Measurements from ENCODE around the gene MTG2. TPM values are rescaled to one million over a fixed set of nuclear protein-coding genes. Genes with fewer than 3 reads are reported as not detected.

The MTG2 gene
- total RNA-seq, 1 experiment from 2014 or later = 110 TPM

- intact Hi-C loops (cut with micrococcal nuclease; ENCODE audit: unreplicated experiment) = no loop called here
- Mint-ChIP-seq H3K27ac (ENCODE audit: unreplicated experiment) (no peak overlapping the region), H3K4me1 (ENCODE audit: low read depth, unreplicated experiment) (no peaks in the 10 kb centered on the region), H3K4me3 (ENCODE audit: unreplicated experiment) (no peak overlapping the region), H3K9me3 (ENCODE audit: unreplicated experiment) (no peaks in the 10 kb centered on the region), H3K36me3 (ENCODE audit: insufficient read depth, unreplicated experiment) (peaks cover 79% of the 10 kb centered on the region), H3K27me3 (ENCODE audit: insufficient read depth, unreplicated experiment) (no peaks in the 10 kb centered on the region)
- Histone ChIP-seq H3K4me1 (no peaks in the 10 kb centered on the region), H3K36me3 (ENCODE audit: control insufficient read depth, insufficient read depth, low read length) (peaks cover 6% of the 10 kb centered on the region), H3K27me3 (replicated peaks; ENCODE audit: control insufficient read depth, insufficient read depth, low read length) (no peaks in the 10 kb centered on the region), H3K9me3 (no peaks in the 10 kb centered on the region), H3K4me3 (ENCODE audit: low read depth, low read length) (no peak overlapping the region)
- POLR2A ChIA-PET = no interaction called here
- TF ChIP-seq CTCF (IDR thresholded peaks at IDR 0.05; ENCODE audit: insufficient read depth in 1 of 2, low read depth in 1 of 2, low read length in 1 of 2, severe bottlenecking in 1 of 2, unreplicated experiment in 1 of 2) = no peak
- BruUV-seq (replicated peaks) = no TSS peak
- CTCF ChIA-PET = no interaction called here
- no peak for DNase-seq
Observed at GRCh38 chr20:62202083-62202395, 19.2 kb downstream of the MTG2 start.

GRCh38 chr20:62202676-62203377, 20.0 kb downstream of the MTG2 start:
- no peak for DNase-seq
- no peaks in the 10 kb centered on the region for H3K4me1 ChIP-seq
- CTCF ChIA-PET = no interaction called here
- peaks cover 71% of the 10 kb centered on the region for H3K36me3 Mint-ChIP-seq (ENCODE audit: insufficient read depth, unreplicated experiment)
- no peak overlapping the region for H3K27ac Mint-ChIP-seq (ENCODE audit: unreplicated experiment)
- TF ChIP-seq CTCF (IDR thresholded peaks at IDR 0.05; ENCODE audit: insufficient read depth in 1 of 2, low read depth in 1 of 2, low read length in 1 of 2, severe bottlenecking in 1 of 2, unreplicated experiment in 1 of 2) = no peak
- intact Hi-C loops (cut with micrococcal nuclease; ENCODE audit: unreplicated experiment) = no loop called here
- H3K36me3 ChIP-seq (ENCODE audit: control insufficient read depth, insufficient read depth, low read length) = peaks cover 4% of the 10 kb centered on the region; the same call in 1 of the 2 replicates
- no peaks in the 10 kb centered on the region for H3K4me1 Mint-ChIP-seq (ENCODE audit: low read depth, unreplicated experiment)
- BruUV-seq (replicated peaks) = TSS peak; percentile 53
- POLR2A ChIA-PET = no interaction called here
- no peaks in the 10 kb centered on the region for H3K27me3 ChIP-seq (replicated peaks; ENCODE audit: control insufficient read depth, insufficient read depth, low read length)
- no peaks in the 10 kb centered on the region for H3K27me3 Mint-ChIP-seq (ENCODE audit: insufficient read depth, unreplicated experiment)
- no peaks in the 10 kb centered on the region for H3K9me3 Mint-ChIP-seq (ENCODE audit: unreplicated experiment)
- no peaks in the 10 kb centered on the region for H3K9me3 ChIP-seq
- H3K4me3 ChIP-seq (ENCODE audit: low read depth, low read length) = no peak overlapping the region
- no peak overlapping the region for H3K4me3 Mint-ChIP-seq (ENCODE audit: unreplicated experiment)

- Histone ChIP-seq H3K4me1 (no peaks in the 10 kb centered on the region), H3K4me3 (ENCODE audit: low read depth, low read length) (no peak overlapping the region), H3K36me3 (ENCODE audit: control insufficient read depth, insufficient read depth, low read length) (peaks cover 3% of the 10 kb centered on the region; the same call in 1 of the 2 replicates), H3K9me3 (no peaks in the 10 kb centered on the region), H3K27me3 (replicated peaks; ENCODE audit: control insufficient read depth, insufficient read depth, low read length) (no peaks in the 10 kb centered on the region)
- peaks cover 64% of the 10 kb centered on the region for H3K36me3 Mint-ChIP-seq (ENCODE audit: insufficient read depth, unreplicated experiment)
- no peak for TF ChIP-seq CTCF (IDR thresholded peaks at IDR 0.05; ENCODE audit: insufficient read depth in 1 of 2, low read depth in 1 of 2, low read length in 1 of 2, severe bottlenecking in 1 of 2, unreplicated experiment in 1 of 2)
- H3K4me1 Mint-ChIP-seq (ENCODE audit: low read depth, unreplicated experiment) = no peaks in the 10 kb centered on the region
- intact Hi-C loops (cut with micrococcal nuclease; ENCODE audit: unreplicated experiment) = no loop called here
- H3K4me3 Mint-ChIP-seq (ENCODE audit: unreplicated experiment) = no peak overlapping the region
- H3K27ac Mint-ChIP-seq (ENCODE audit: unreplicated experiment) = no peak overlapping the region
- POLR2A ChIA-PET = no interaction called here
- CTCF ChIA-PET = no interaction called here
- H3K27me3 Mint-ChIP-seq (ENCODE audit: insufficient read depth, unreplicated experiment) = no peaks in the 10 kb centered on the region
- no peak for DNase-seq
- no TSS peak for BruUV-seq (replicated peaks)
- H3K9me3 Mint-ChIP-seq (ENCODE audit: unreplicated experiment) = no peaks in the 10 kb centered on the region
Observed at GRCh38 chr20:62203378-62204030, 20.7 kb downstream of the MTG2 start.

All from Caco-2 (cell line).